ENCODE measurements around the gene FAM222B. TPM values are rescaled to one million over a fixed set of nuclear protein-coding genes. Genes with fewer than 3 reads are reported as not detected.
A peak's percentile ranks its signal among the peaks of the same experiment; 100 is the strongest.

FAM222B gene
- total and polyA plus RNA-seq, 9 of the 15 experiments (the other 6 are each of a cell fraction or from before 2014, with no cell fraction given), result 4.0 to 34.6 (median 7.5) TPM

DNA sequence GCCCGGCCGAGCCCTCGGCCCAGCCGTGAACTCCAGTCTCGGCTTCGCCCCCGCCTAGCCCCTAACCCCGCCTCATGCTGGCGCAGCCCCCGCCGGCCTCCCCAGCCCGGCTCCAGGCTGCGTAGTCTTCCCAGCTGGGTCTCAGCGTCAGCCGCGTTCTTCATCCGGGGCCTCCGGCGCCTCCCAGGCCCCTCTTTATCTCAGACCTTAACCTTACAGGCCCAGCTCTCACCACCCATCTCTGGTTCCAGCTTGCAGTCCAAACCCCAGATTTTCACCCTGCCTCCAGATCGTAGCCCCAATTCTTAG is 130.9 kb downstream of the FAM222B start, which contains the start of gene PROCA1 (continued):
- TF ChIP-seq EGR1 (conservative IDR thresholded peaks at IDR 0.05) (peak; percentile 86), MEF2D (tag; conservative IDR thresholded peaks at IDR 0.05; ENCODE audit: low read depth) (no peak), MNT (conservative IDR thresholded peaks at IDR 0.05) (peak; percentile 30 to 53; a peak in 2 of 4 replicates), IFI16 (CRISPR knock-in tag; IDR thresholded peaks at IDR 0.05) (no peak), PHB2 (IDR thresholded peaks at IDR 0.05; ENCODE audit: low read depth) (peak; percentile 39; the same call in 1 of the 2 replicates), HNRNPL (IDR thresholded peaks at IDR 0.05; ENCODE audit: low read depth, low read length) (no peak), LARP7 (IDR thresholded peaks at IDR 0.05) (0 out of 2 replicates have a peak, but pooled peaks have one; percentile 61), CBFA2T2 (conservative IDR thresholded peaks at IDR 0.05) (peak; percentile 61), ARID1B (IDR thresholded peaks at IDR 0.05) (0 out of 2 replicates have a peak, but pooled peaks have one; percentile 57), NFE2L1 (tag; IDR thresholded peaks at IDR 0.05; ENCODE audit: borderline replicate concordance, low read depth) (no peak), TEAD2 (tag; IDR thresholded peaks at IDR 0.05) (no peak), ZNF165 (CRISPR knock-in tag; IDR thresholded peaks at IDR 0.05; ENCODE audit: borderline replicate concordance) (no peak), NCOR1 (IDR thresholded peaks at IDR 0.05) (peak; percentile 23; the same call in 1 of the 2 replicates)
- TF ChIP-seq, protein P1, sequence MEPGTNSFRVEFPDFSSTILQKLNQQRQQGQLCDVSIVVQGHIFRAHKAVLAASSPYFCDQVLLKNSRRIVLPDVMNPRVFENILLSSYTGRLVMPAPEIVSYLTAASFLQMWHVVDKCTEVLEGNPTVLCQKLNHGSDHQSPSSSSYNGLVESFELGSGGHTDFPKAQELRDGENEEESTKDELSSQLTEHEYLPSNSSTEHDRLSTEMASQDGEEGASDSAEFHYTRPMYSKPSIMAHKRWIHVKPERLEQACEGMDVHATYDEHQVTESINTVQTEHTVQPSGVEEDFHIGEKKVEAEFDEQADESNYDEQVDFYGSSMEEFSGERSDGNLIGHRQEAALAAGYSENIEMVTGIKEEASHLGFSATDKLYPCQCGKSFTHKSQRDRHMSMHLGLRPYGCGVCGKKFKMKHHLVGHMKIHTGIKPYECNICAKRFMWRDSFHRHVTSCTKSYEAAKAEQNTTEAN (CRISPR knock-in tag; IDR thresholded peaks at IDR 0.05), result no peak
- TF ChIP-seq, protein P2, sequence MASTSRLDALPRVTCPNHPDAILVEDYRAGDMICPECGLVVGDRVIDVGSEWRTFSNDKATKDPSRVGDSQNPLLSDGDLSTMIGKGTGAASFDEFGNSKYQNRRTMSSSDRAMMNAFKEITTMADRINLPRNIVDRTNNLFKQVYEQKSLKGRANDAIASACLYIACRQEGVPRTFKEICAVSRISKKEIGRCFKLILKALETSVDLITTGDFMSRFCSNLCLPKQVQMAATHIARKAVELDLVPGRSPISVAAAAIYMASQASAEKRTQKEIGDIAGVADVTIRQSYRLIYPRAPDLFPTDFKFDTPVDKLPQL (IDR thresholded peaks at IDR 0.05; ENCODE audit: extremely low read depth, insufficient read length), result no peak

All from K562 (cell line).